ENCODE data around the gene KCNK7.
"Not testable (repeated sequence)": the region's sequence is repeated elsewhere in the genome, so short reads cannot be mapped to it uniquely, and the experiment has no call there.

The KCNK7 gene, protein sequence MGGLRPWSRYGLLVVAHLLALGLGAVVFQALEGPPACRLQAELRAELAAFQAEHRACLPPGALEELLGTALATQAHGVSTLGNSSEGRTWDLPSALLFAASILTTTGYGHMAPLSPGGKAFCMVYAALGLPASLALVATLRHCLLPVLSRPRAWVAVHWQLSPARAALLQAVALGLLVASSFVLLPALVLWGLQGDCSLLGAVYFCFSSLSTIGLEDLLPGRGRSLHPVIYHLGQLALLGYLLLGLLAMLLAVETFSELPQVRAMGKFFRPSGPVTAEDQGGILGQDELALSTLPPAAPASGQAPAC

DNA sequence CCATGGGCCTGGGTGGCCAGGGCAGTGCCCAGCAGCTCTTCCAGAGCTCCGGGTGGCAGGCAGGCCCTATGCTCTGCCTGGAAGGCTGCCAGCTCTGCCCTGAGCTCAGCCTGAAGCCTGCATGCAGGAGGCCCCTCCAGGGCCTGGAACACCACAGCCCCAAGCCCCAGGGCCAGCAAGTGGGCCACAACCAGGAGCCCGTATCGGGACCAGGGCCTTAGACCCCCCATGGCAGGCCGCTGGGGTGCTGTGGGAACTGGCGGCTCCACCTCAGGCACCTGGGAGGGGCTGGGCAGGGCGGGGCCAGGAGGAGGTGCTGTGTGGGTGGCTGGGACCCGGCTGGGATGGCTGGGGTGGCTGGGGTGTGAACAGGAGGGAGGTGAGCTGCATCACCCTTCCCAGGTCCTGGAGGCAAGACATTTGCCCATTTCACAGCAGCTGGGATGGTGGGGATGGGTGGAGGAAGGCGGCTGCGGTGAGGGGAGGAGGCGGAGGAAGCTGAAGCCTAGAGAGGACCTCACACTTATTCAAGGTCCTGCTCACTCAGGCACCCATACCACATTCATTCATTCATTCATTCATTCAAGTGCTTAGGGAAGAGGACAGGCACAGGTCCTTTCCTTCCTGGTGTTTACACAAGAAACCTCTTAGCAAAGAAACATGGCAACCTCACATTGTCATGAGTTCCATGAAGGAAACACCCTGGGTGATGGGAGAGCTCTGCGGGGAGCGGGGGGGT, at the start of gene KCNK7:
TSS of gene KCNK7 (minus strand) at position 258 of the 739 bp plus-strand sequence. CDS start at position 230, 28 bp downstream.
- no peaks in the 10 kb centered on the region for H3K9me3 ChIP-seq (ENCODE audit: control insufficient read depth, insufficient read depth, low read depth, low read length)
- H3K4me1 ChIP-seq (ENCODE audit: control insufficient read depth, insufficient read depth, low read length) = peaks cover 20% of the 10 kb centered on the region
- no peak within 1 kb of the TSS for H3K4me3 ChIP-seq (ENCODE audit: low read depth, low read length)
- H3K27me3 ChIP-seq (ENCODE audit: control insufficient read depth, insufficient read depth, low read length) = peaks cover 34% of the 10 kb centered on the region
- no peak within 1 kb of the TSS for H3K9ac ChIP-seq (ENCODE audit: low read length)
- no peak within 1 kb of the TSS for H3K27ac ChIP-seq (ENCODE audit: low read depth, low read length)
- H3K36me3 ChIP-seq (ENCODE audit: control insufficient read depth, insufficient read depth, low read length) = peaks cover 19% of the 10 kb centered on the region

DNA sequence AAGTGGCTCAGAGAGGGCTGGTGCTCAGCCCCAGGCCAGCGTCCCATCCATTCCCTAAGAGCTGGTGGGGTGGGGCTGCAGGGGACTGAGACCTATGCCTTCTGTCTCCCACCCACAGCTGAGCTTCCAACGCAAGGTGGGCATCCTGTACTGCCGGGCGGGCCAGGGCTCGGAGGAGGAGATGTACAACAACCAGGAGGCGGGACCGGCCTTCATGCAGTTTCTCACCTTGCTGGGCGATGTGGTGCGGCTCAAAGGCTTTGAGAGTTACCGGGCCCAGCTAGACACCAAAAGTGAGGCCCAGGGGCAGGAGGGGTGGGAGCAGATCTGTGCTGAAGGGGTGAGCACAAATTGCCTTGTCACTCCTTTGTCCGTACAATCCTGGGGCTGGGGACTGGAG, 49.2 kb upstream of the KCNK7 start:
- H3K9me3 ChIP-seq (ENCODE audit: control insufficient read depth, insufficient read depth, low read depth, low read length) = no peaks in the 10 kb centered on the region
- H3K36me3 ChIP-seq (ENCODE audit: control insufficient read depth, insufficient read depth, low read length) = peaks cover 9% of the 10 kb centered on the region
- H3K9ac ChIP-seq (ENCODE audit: low read length) = no peak overlapping the region
- H3K4me3 ChIP-seq (ENCODE audit: low read depth, low read length) = no peak overlapping the region
- no peak overlapping the region for H3K27ac ChIP-seq (ENCODE audit: low read depth, low read length)
- H3K27me3 ChIP-seq (ENCODE audit: control insufficient read depth, insufficient read depth, low read length) = no peaks in the 10 kb centered on the region
- peaks cover 22% of the 10 kb centered on the region for H3K4me1 ChIP-seq (ENCODE audit: control insufficient read depth, insufficient read depth, low read length)

DNA sequence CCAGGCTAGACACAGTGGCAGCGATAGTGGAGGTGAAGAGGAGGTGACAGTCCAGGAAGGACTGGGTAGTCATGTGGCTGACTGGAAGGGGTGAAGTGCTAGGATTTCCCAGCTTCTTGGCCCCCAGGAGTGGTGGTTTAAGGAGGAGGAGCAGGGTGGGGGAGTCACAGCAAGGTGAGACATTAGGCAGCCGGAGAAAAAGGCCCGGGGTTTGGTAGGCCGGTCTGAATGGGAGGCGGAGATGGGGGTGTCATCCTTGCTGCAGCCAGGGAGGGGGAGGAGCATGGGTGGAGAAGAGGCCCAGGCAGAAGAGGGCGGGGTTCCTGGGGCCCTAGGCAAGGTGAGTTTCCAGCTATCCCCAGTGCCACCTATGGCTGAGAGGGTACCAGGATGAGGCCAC, 48.4 kb upstream of the KCNK7 start:
- H3K9me3 ChIP-seq (ENCODE audit: control insufficient read depth, insufficient read depth, low read depth, low read length) = no peaks in the 10 kb centered on the region
- no peaks in the 10 kb centered on the region for H3K27me3 ChIP-seq (ENCODE audit: control insufficient read depth, insufficient read depth, low read length)
- peaks cover 3% of the 10 kb centered on the region; the same call in 1 of the 2 replicates for H3K36me3 ChIP-seq (ENCODE audit: control insufficient read depth, insufficient read depth, low read length)
- peaks cover 22% of the 10 kb centered on the region for H3K4me1 ChIP-seq (ENCODE audit: control insufficient read depth, insufficient read depth, low read length)
- H3K4me3 ChIP-seq (ENCODE audit: low read depth, low read length) = no peak overlapping the region
- H3K27ac ChIP-seq (ENCODE audit: low read depth, low read length) = no peak overlapping the region
- peak overlapping the region; percentile 21 for H3K9ac ChIP-seq (ENCODE audit: low read length)

DNA sequence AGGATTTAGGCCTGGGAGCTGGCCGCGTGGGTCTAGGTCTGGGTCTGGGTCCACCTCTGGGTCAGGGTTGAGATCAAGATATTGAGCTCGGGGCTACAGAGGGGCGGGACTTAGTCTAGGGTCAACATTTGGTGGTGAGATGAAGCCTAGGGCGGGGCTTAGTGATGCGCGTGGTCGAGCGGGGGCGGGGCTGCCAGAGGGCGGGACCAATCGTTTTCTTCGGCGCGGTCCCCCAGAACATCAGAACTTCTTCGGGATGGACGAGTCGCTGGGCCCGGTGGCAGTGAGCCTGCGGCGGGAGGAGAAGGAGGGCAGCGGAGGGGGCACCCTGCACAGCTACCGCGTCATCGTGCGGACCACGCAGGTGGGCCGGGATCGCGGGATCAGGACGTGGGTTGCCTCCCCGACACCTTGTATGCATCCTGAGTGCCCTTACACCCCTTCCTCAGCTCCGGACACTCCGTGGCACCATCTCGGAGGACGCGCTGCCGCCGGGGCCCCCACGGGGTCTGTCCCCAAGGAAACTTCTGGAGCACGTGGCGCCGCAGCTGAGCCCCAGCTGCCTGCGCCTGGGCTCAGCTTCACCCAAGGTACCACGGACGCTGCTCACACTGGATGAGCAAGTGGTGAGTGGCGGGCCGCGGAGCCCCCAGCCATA, 46.5 kb upstream of the KCNK7 start:
- Histone ChIP-seq H3K9ac (ENCODE audit: low read length) (peak overlapping the region; percentile 41), H3K27ac (ENCODE audit: low read depth, low read length) (no peak overlapping the region), H3K9me3 (ENCODE audit: control insufficient read depth, insufficient read depth, low read depth, low read length) (no peaks in the 10 kb centered on the region), H3K27me3 (ENCODE audit: control insufficient read depth, insufficient read depth, low read length) (no peaks in the 10 kb centered on the region), H3K4me3 (ENCODE audit: low read depth, low read length) (peak overlapping the region; percentile 67), H3K4me1 (ENCODE audit: control insufficient read depth, insufficient read depth, low read length) (peaks cover 30% of the 10 kb centered on the region), H3K36me3 (ENCODE audit: control insufficient read depth, insufficient read depth, low read length) (peaks cover 3% of the 10 kb centered on the region; the same call in 1 of the 2 replicates)

DNA sequence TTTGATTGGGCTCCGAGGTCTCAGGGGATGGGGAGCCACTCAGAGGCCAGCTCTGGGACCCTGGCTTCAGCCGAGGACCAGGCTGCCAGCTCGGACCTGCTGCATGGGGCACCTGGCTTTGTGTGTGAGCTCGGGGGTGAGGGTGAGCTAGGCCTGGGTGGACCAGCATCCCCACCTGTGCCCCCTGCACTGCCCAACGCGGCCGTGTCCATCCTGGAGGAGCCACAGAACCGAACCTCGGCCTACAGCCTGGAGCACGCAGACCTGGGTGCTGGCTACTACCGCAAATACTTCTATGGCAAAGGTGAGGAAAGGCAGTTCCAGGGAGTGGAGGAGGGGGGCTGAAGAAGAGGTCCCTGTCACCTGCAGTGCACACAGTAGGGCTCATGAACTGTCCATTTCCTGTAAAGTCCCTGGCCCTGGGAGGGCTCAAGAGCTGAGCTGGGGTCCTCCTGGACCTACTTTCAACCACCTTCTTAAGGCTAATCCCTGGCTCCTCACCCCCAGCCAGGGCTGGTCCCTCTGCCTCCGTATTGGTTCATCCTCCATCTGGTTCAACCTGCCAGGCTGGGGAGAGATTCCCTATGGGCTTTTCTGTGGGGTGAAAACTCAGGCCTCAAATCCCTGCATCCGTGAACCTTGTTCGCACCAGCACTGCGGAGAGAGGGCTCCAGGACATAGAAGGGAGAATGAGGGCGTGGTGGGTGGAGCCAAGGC, 45.9 kb upstream of the KCNK7 start:
- Histone ChIP-seq H3K4me3 (ENCODE audit: low read depth, low read length) (peak overlapping the region; percentile 67), H3K27me3 (ENCODE audit: control insufficient read depth, insufficient read depth, low read length) (no peaks in the 10 kb centered on the region), H3K36me3 (ENCODE audit: control insufficient read depth, insufficient read depth, low read length) (peaks cover 9% of the 10 kb centered on the region), H3K9ac (ENCODE audit: low read length) (peak overlapping the region; percentile 27), H3K9me3 (ENCODE audit: control insufficient read depth, insufficient read depth, low read depth, low read length) (no peaks in the 10 kb centered on the region), H3K4me1 (ENCODE audit: control insufficient read depth, insufficient read depth, low read length) (peaks cover 30% of the 10 kb centered on the region), H3K27ac (ENCODE audit: low read depth, low read length) (no peak overlapping the region)

DNA sequence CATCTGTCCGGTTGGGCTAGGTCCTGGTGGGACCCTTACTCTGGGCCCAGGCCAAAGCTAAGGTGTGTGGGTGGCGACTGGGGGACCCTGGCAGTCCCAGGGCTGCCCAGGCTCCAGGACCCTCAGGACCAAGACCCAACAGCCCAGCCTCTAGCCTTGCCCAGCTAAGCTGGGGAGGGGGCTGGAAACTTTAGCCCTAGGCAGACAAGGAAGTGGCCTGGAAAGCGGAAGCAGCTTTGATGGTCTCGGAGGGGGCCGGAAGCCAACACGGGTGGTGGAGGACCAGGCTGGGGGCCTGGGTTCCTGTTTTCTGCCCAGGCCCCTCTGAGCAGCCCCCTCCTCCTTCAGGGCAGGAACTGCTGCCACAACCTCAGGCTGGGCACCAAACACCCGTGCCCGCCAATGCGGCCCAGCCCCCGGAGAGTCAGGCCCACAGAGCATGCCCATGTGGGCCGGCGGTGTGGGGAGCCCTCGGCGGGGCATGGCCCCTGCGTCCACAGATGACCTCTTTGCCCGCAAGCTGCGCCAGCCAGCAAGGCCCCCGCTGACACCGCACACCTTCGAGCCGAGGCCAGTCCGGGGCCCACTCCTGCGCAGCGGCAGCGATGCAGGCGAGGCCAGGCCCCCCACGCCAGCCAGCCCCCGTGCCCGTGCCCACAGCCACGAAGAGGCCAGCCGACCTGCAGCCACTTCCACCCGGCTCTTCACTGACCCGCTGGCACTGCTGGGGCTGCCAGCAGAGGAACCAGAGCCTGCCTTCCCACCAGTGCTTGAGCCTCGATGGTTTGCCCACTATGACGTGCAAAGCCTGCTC, 45.1 kb upstream of the KCNK7 start:
- H3K4me3 ChIP-seq (ENCODE audit: low read depth, low read length) = no peak overlapping the region
- H3K9me3 ChIP-seq (ENCODE audit: control insufficient read depth, insufficient read depth, low read depth, low read length) = no peaks in the 10 kb centered on the region
- no peak overlapping the region for H3K27ac ChIP-seq (ENCODE audit: low read depth, low read length)
- no peak overlapping the region for H3K9ac ChIP-seq (ENCODE audit: low read length)
- H3K36me3 ChIP-seq (ENCODE audit: control insufficient read depth, insufficient read depth, low read length) = peaks cover 16% of the 10 kb centered on the region
- peaks cover 30% of the 10 kb centered on the region for H3K4me1 ChIP-seq (ENCODE audit: control insufficient read depth, insufficient read depth, low read length)
- no peaks in the 10 kb centered on the region for H3K27me3 ChIP-seq (ENCODE audit: control insufficient read depth, insufficient read depth, low read length)

DNA sequence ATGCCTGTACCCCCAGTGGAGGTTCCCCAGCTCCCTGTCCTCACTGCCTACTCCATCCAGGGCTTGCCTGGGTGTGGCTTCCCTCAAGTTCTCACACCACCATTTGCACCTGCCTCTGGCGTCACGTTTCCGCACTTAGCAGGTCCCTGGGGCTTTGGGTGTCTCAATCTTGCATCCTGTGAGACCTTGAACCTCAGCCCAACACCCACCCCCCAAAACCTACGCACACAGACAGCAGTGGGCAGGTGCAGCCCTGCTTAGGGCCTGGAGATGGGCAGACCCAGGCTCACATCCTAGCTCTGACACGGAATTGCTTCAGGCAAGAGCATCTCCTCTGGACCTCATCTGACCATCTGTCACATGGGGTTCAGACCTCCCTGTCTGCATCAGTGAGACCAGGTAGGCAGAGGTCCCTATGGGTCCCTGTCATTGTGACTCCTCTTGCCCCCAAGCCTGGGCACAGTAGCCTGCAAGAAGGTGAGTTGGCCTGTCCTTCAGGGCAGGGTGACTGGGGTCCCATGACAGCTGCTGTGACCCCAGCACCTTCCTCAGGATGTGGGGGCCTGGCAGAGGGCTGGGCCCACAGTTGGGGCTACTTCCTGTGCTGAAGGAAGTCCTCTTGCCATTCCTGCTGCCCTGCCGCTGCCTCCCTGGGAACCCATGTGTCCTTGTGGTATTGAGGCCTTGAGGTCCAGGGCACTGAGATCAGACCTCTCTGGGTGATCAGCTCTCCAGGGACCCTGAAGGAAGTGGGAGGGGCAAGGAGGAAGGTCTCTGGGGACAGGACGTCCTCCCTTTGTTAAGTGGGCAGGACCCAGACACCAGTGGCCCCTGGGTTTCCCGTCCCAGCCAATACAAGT, 44.3 kb upstream of the KCNK7 start:
- Histone ChIP-seq H3K36me3 (ENCODE audit: control insufficient read depth, insufficient read depth, low read length) (peaks cover 22% of the 10 kb centered on the region), H3K4me1 (ENCODE audit: control insufficient read depth, insufficient read depth, low read length) (peaks cover 30% of the 10 kb centered on the region), H3K9ac (ENCODE audit: low read length) (no peak overlapping the region), H3K27ac (ENCODE audit: low read depth, low read length) (no peak overlapping the region), H3K4me3 (ENCODE audit: low read depth, low read length) (no peak overlapping the region), H3K27me3 (ENCODE audit: control insufficient read depth, insufficient read depth, low read length) (no peaks in the 10 kb centered on the region), H3K9me3 (ENCODE audit: control insufficient read depth, insufficient read depth, low read depth, low read length) (no peaks in the 10 kb centered on the region)

DNA sequence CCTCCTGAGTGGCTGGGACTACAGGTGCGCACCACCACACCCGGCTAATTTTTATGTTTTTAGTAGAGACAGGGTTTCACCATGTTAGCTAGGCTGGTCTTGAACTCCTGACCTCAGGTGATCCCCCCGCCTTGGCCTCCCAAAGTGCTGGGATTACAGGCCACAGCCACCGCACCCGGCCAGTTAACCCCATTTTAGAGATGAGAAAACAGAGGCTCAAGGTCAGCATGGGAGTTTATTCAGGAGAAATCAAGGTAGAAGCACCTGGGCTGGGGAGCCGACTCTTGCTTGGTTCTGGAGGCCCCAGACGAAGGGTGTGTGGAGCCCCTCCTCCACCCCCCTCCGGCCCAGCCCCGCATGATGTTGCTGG, 43.6 kb upstream of the KCNK7 start:
- H3K27ac ChIP-seq (ENCODE audit: low read depth, low read length); H3K4me3 ChIP-seq (ENCODE audit: low read depth, low read length); H3K9ac ChIP-seq (ENCODE audit: low read length); H3K9me3 ChIP-seq (ENCODE audit: control insufficient read depth, insufficient read depth, low read depth, low read length); H3K27me3 ChIP-seq (ENCODE audit: control insufficient read depth, insufficient read depth, low read length): not testable (repeated sequence)
- peaks cover 28% of the 10 kb centered on the region for H3K36me3 ChIP-seq (ENCODE audit: control insufficient read depth, insufficient read depth, low read length)
- H3K4me1 ChIP-seq (ENCODE audit: control insufficient read depth, insufficient read depth, low read length) = peaks cover 30% of the 10 kb centered on the region

DNA sequence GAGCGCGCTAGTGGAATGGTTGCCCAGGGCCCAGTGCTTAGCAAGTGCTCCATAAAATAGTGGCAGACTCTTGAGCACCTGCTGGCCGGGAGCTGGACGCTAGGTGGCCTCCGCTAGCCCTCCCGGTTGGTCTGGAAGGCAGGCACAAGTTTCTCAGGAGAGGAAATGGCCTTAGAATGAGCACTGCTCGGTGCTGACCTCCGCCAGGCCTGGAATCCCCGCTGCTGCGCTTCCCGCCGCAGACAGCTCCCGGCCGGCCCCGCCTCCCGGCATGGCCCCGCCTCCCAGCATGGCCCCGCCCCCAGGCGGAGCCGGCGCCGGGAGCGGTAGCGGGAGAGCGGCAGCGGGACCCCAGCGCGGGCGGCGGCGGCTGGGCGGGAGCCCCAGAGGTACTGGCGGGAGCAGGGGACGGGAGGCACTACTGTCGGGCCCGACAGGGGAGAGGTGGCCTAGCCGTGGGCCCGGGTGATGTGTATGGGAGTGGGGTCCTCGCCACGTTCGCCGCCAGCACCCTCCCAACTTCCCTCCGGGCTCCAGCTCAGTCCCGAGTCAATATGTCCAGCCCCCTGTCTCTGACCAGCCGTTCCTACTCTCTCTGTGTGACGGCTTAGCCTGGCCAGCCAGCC, 42.3 kb upstream of the KCNK7 start, which contains the start of gene SIPA1:
TSS of gene SIPA1 (plus strand) at position 308 of the 626 bp plus-strand sequence. CDS start 2,821 bp downstream, outside the sequence.
- H3K27me3 ChIP-seq (ENCODE audit: control insufficient read depth, insufficient read depth, low read length) = no peaks in the 10 kb centered on the region
- peaks cover 41% of the 10 kb centered on the region for H3K36me3 ChIP-seq (ENCODE audit: control insufficient read depth, insufficient read depth, low read length)
- peaks cover 20% of the 10 kb centered on the region for H3K4me1 ChIP-seq (ENCODE audit: control insufficient read depth, insufficient read depth, low read length)
- H3K9ac ChIP-seq (ENCODE audit: low read length) = peak within 1 kb of the TSS; percentile 73
- H3K9me3 ChIP-seq (ENCODE audit: control insufficient read depth, insufficient read depth, low read depth, low read length) = no peaks in the 10 kb centered on the region
- peak within 1 kb of the TSS; percentile 82 for H3K4me3 ChIP-seq (ENCODE audit: low read depth, low read length)
- H3K27ac ChIP-seq (ENCODE audit: low read depth, low read length) = peak within 1 kb of the TSS; percentile 57; the same call in 1 of the 2 replicates

Data from HUES6 (cell line).